GM19025 (cell line): ENCODE data around the gene RAP1GAP.
"Not testable (repeated sequence)": the region's sequence is repeated elsewhere in the genome, so short reads cannot be mapped to it uniquely, and the experiment has no call there.

Experiments
- ATAC-seq: cut with Tn5 transposase; IDR thresholded peaks from one replicate; pipeline ENCODE4 v1.9.1; 2021; ENCODE audit warnings: mild to moderate bottlenecking, low read depth, moderate library complexity; ENCODE audit not compliant: unreplicated experiment

Gene RAP1GAP

GRCh38 chr1:21575351-21575942 is 93.7 kb downstream of the RAP1GAP start:
- ATAC-seq: no peak

GRCh38 chr1:21574466-21575151 is 94.5 kb downstream of the RAP1GAP start:
- no peak for ATAC-seq

- no peak for ATAC-seq
Observed at GRCh38 chr1:21573971-21574465, 95.1 kb downstream of the RAP1GAP start.

GRCh38 chr1:21573475-21573874 is 95.7 kb downstream of the RAP1GAP start:
- ATAC-seq: no peak

GRCh38 chr1:21572735-21573277 is 96.4 kb downstream of the RAP1GAP start:
- ATAC-seq: no peak

- no peak for ATAC-seq
Observed at GRCh38 chr1:21572221-21572620, 96.9 kb downstream of the RAP1GAP start.

- ATAC-seq: no peak
Observed at GRCh38 chr1:21570885-21571284, 98.3 kb downstream of the RAP1GAP start.

- no peak for ATAC-seq
Observed at GRCh38 chr1:21570528-21570875, 98.7 kb downstream of the RAP1GAP start.

GRCh38 chr1:21569820-21570527 is 99.2 kb downstream of the RAP1GAP start:
- ATAC-seq: no peak

- ATAC-seq: no peak
Observed at GRCh38 chr1:21568809-21569385, 100.3 kb downstream of the RAP1GAP start.

- no peak for ATAC-seq
Observed at GRCh38 chr1:21568006-21568746, 101.0 kb downstream of the RAP1GAP start.

GRCh38 chr1:21567241-21568005 is 101.7 kb downstream of the RAP1GAP start:
- ATAC-seq: no peak

GRCh38 chr1:21566361-21566760 is 102.8 kb downstream of the RAP1GAP start:
- ATAC-seq: not testable (repeated sequence)

- ATAC-seq: no peak
Observed at GRCh38 chr1:21565285-21565684, 103.9 kb downstream of the RAP1GAP start.

GRCh38 chr1:21564521-21565095 is 104.5 kb downstream of the RAP1GAP start:
- ATAC-seq: no peak

GRCh38 chr1:21563971-21564370 is 105.2 kb downstream of the RAP1GAP start:
- ATAC-seq: no peak

- no peak for ATAC-seq
Observed at GRCh38 chr1:21562896-21563295, 106.3 kb downstream of the RAP1GAP start.

GRCh38 chr1:21560916-21561638 is 108.1 kb downstream of the RAP1GAP start:
- ATAC-seq: no peak
